Stimulated activated CD8-positive, alpha-beta memory T cell treated with anti-CD3 and anti-CD28 coated beads, Interleukin-7, amount 100 ng/mL, for 4 hours (primary cell): ENCODE measurements around the gene TPSD1.
"Not testable (repeated sequence)": the region's sequence is repeated elsewhere in the genome, so short reads cannot be mapped to it uniquely, and the experiment has no call there.

Experiments
- DNase-seq, 2 donors: peaks; one replicate each; pipeline ENCODE4 v3.0.0-alpha.2; 2020; ENCODE audit warnings: low read depth in 2 of 2

TPSD1 gene

GRCh38 chr16:1281517-1281916 is 25.6 kb downstream of the TPSD1 start:
- DNase-seq, result no peak

- no peak for DNase-seq
Observed at GRCh38 chr16:1282324-1282973, 26.6 kb downstream of the TPSD1 start.

DNA sequence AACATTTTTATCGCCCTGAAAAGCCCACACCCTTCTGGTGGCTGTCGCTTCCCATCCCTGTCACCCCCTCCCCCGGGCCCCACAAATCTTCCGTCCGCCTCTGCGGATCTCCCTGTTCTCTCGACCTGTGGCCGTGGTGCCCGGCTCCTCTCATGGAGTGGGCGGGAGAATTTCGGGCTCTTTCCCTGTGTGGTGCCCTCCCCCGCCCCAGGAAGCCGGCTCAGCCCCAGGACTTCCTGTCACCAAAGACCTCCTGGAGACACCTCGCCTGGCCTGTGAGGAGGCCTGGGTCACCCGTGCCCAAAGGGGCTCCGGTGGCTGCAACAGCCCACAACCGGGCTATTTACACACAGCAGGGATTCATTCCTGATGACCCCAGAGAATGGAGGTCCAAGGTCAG is 27.4 kb downstream of the TPSD1 start:
- no peak for DNase-seq

DNA sequence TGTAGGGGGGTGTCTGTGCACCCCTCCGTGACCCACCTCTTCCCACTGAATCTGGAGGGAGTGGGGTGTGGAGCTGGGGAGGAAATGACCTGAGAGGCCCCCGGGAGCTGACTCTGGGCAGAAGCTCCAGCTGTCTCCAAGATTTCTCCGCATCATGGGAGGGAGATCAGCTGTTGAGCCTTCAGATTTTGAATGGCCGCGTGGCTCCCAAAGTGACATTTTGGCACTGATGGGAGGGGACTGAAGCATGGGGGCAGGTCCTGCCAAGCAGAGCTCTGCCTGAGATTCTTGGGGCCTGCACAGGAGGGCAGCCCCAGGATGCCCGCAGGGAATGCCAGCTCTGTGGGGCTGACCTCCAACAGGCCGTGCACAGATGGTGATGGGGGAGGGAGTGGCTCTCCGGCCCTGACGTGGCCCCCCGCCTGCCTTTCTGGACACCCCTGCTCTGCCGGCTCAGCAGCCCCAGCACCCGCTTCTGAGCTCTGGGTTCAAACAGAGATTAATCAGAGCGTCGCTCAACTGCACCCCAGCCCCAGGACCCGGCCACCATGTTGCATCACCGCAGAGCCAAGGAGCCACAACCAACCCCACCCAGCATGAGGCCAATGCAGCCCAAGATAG is 28.2 kb downstream of the TPSD1 start:
- no peak for DNase-seq

DNA sequence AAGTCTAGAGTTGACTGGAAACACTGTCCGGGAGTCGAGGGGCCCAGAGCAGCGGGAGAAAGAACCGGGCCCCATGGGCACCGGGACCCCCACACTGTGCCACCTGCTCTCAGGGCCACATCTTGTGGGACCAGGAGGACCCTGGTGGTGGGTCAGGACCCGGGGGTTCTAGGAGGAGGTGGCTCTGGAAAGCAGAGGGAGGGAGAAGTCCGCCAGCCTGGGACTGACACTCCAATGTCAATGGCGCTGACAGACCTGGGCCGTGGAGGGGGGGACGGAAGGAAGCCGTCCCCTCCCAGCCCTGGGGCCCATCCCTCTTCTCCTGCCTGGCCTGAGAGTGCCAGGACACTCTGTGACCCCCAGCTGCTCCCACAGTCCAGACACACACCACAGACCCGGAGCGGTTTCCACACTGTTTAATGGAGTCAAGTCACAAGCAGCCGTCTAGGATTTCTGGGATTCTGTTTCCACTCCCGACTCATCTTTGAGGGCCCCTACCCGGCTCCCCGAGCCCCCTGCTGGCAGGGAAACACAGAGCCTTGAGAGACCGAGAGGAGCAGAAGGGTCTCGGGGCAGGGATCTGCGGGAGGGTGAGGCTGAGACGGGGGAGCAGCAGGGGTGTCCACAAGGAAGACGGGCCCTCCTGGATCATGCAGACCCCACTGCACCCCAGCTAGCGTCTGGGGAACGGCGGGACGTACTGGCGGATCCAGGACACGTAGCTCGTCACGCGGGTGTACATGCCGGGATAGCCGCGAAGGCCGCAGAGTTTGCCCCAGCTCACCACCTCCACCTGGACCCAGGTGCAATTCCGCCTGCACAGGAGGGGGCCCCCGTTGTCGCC is 30.0 kb downstream of the TPSD1 start:
- no peak for DNase-seq

- no peak for DNase-seq
Observed at GRCh38 chr16:1286513-1287094, 30.7 kb downstream of the TPSD1 start.

DNA sequence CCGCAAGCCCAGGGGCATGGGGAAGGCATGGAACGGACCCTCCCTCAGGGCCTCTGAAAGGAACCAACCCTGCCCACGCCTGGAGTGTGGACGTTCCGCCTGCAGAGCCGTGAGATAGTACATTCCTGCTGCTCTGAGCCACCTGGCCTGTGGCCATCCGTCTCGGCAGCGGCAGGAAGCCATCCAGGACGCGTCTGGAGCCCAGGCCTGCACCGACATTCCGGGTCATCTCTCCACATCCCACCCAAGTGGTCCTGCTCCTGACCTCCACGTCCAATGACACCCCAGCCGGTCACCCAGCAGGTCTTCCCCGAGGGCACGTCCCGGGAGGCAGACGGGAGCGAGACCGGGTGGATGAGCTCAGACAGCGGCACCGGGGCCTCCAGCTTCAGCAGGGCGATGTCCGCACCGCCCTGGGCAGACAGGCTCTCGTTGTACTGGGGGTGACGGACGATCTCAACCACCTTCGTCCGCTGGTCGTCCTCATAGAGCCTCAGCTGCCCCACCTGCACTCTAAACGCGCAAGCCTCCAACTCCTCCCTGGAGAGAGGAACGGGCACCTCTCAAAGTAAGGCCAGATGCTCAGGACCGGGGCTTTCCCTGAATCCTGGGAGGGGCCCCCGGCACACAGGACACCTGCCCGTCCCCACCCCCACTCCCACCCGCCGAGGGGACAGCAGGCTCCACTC is 32.3 kb downstream of the TPSD1 start:
- no peak for DNase-seq

DNA sequence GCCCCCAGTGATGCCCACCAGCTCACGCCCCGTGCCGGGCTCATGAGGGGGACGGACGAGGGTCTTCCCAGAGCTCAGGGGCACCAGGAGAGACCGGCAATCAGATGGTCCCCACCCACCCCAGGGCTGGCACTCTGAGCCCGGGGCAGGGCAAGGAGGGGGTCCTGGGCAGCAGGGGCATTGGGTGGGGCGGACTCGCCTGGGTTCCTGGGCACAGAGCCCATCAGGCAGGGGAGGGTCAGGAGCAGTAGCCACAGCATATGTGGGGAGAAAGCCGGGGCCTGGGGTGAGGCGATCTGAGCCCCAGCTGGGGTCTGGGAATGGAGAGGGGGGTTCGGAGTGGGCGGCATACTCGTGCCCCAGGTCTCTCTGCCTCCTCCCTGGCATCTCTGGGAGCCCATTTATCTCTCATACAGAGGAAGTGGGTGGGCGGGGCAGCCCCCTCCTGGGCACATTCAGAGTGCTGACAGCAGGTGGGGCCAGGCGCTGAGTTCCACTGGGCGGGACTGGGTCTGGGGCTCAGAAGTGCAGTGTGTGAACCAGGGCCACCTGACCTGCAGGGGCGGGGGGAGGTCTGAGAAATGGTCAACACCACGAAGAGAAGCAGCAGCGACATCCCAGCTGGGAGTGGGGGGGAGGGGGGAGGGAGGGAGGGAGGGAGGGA is 33.1 kb downstream of the TPSD1 start:
- DNase-seq, result no peak

- no peak for DNase-seq
Observed at GRCh38 chr16:1289477-1289866, 33.6 kb downstream of the TPSD1 start.

DNA sequence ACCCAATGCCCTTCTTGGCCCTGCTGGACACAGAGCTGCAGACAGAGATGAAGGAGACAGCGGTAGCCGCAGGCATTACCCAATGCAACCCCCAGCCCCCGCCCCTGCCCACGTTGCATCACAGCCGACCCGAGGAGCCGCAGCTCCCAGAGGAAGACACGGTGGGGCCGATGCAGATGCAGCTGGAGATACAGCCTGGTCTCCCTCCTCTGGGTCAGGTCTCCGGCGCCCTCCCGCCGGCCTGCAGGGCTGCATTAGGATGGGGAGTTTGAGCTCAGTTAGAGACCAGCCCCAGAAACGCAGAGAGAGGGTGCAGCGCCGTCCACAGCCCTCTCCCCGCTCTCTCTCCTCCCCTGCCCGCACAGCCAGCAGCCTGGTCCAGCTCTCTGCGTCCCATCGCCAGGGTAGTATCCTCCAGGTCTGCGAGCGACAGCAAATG is 34.2 kb downstream of the TPSD1 start:
- no peak for DNase-seq

- no peak for DNase-seq
Observed at GRCh38 chr16:1290860-1291575, 35.1 kb downstream of the TPSD1 start.

GRCh38 chr16:1291576-1291974 is 35.7 kb downstream of the TPSD1 start:
- DNase-seq, result no peak

- not testable (repeated sequence) for DNase-seq
Observed at GRCh38 chr16:1292208-1292607, 36.3 kb downstream of the TPSD1 start.

DNA sequence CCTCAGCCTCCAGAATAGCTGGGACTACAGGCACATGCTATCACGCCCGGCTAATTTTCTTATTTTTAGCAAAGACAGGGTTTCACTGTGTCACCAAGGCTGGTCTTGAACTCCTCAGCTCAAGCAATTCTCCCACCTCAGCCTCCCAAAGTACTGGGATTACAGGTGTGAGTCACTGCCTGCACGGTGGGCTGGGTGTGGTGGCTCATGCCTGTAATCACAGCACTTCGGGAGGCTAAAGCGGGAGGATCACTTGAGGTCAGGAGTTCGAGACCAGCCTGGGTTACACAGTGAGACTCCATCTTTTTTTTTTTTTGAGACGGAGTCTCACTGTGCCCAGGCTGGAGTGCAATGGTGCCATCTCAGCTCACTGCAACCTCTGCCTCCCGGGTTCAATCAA is 36.9 kb downstream of the TPSD1 start:
- not testable (repeated sequence) for DNase-seq

DNA sequence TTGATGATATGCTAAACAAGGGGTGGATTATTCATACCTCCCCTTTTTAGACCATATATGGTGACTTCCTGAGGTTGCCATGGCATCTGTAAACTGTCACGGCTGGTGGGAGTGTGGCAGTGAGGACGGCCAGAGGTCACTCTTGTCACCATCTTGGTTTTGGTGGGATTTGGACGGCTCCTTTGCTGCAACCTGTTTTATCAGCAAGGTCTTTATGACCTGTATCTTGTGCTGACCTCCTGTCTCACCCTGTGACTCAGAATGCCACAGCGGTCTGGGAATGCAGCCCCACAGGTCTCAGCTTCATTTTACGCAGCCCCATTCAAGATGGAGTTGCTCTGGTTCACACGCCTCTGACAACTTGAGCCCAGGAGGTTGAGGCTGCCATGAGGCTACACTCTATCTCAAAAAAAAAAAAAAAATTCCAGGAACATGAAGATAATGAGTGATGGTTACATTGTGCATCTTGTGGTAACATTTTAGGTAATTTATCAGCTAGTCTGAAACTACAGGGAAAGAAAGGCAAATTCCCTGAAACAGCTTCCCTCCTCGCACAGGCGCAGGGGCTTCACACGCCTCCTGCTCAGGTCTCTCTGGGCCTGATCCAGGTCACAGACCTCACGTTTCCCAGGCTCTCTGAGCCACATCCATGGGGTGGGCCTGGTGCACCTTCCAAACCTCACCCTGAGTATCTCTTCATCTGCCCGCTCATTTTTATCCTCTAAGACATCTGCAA is 38.2 kb downstream of the TPSD1 start:
- no peak for DNase-seq

GRCh38 chr16:1295465-1295864 is 39.6 kb downstream of the TPSD1 start:
- no peak for DNase-seq

DNA sequence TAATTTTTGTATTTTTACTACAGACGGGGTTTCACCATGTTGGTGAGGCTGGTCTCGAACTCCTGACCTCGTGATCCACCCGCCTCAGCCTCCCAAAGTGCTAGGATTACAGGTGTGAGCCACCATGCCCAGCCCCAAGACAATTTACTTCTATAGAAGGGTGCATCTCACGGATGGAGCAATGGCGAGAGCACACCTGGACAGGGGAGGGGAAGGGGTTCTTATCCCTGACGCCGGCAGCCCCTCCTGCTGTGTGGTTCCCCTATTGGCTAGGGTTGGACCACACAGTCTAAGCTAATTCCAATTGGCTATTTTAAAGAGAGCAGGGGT is 40.8 kb downstream of the TPSD1 start:
- not testable (repeated sequence) for DNase-seq

GRCh38 chr16:1297018-1297696 is 41.3 kb downstream of the TPSD1 start:
- DNase-seq, result no peak

GRCh38 chr16:1298406-1298805 is 42.5 kb downstream of the TPSD1 start:
- DNase-seq, result no peak
